ENCODE data around the gene ZMAT3. TPM values are rescaled to one million over a fixed set of nuclear protein-coding genes. Genes with fewer than 3 reads are reported as not detected.

ZMAT3 gene
- total and polyA plus RNA-seq, 2 of the 13 experiments (the other 11 are each of a cell fraction or from before 2014, with no cell fraction given), result 11.4 to 11.7 TPM

GRCh38 chr3:178969004-178969700 lies 102.5 kb downstream of the ZMAT3 start:
- 53% methylated on average over 5 of the region's 5 CpGs for WGBS (ENCODE audit: low lambda C conversion rate)
- Histone ChIP-seq H3K9me3 (ENCODE audit: low read length) (no peaks in the 10 kb centered on the region), H3K4me1 (ENCODE audit: insufficient read depth, low read length) (no peaks in the 10 kb centered on the region), H3K79me2 (ENCODE audit: insufficient read depth, low read length) (no peaks in the 10 kb centered on the region), H4K20me1 (ENCODE audit: insufficient read depth, low read length) (no peaks in the 10 kb centered on the region), H3K4me2 (ENCODE audit: low read depth, low read length) (no peak overlapping the region), H2AFZ (ENCODE audit: low read length) (no peak overlapping the region), H3K36me3 (replicated peaks in 1 of 2; ENCODE audit: control insufficient read depth in 1 of 2, insufficient read depth in 2 of 2, low read length in 2 of 2) (no peaks in the 10 kb centered on the region), H3K4me3 (replicated peaks in 1 of 3; ENCODE audit: insufficient read depth in 1 of 3, low read depth in 2 of 3, low read length in 3 of 3) (no peak overlapping the region), H3K9ac (ENCODE audit: insufficient read depth, low read depth, low read length) (no peak overlapping the region), H3K27ac (ENCODE audit: extremely low read length, insufficient read depth, low read length) (no peak overlapping the region), H3K27me3 (ENCODE audit: control insufficient read depth in 1 of 2, insufficient read depth in 2 of 2, low read length in 2 of 2) (no peaks in the 10 kb centered on the region; a peak in 1 of 5 replicates)
- in situ Hi-C loops (cut with HindIII; ENCODE audit: extremely low pct_ligation_motif_present, low pct_unique_long_range_greater_than_20kb) (loop anchor here (10.0 kb wide), 1 partner anchor 534 kb away; no protein-coding TSS in a partner anchor), intact Hi-C loops (cut with micrococcal nuclease; ENCODE audit: unreplicated experiment) (no loop called here)
- FAIRE-seq, result no peak
- BruUV-seq (replicated peaks), result no TSS peak
- CTCF ChIA-PET (ENCODE audit: low intra/inter-chr PET ratio, low total read pairs), result no interaction called here
- TF ChIP-seq RBM22 (optimal IDR thresholded peaks at IDR 0.05; ENCODE audit: low read length) (no peak), KLF15 (CRISPR knock-in tag; IDR thresholded peaks at IDR 0.05; ENCODE audit: borderline replicate concordance) (no peak), ZNF614 (CRISPR knock-in tag; IDR thresholded peaks at IDR 0.05; ENCODE audit: borderline replicate concordance) (no peak), ZNF234 (CRISPR knock-in tag; conservative IDR thresholded peaks at IDR 0.05) (no peak), GPN1 (CRISPR knock-in tag; IDR thresholded peaks at IDR 0.05; ENCODE audit: borderline replicate concordance) (no peak), SYNCRIP (IDR thresholded peaks at IDR 0.05; ENCODE audit: insufficient read depth, low read depth, low read length) (no peak), REPIN1 (CRISPR knock-in tag; IDR thresholded peaks at IDR 0.05; ENCODE audit: borderline replicate concordance, low read depth) (no peak), SETDB1 (CRISPR knock-in tag; IDR thresholded peaks at IDR 0.05; ENCODE audit: borderline replicate concordance) (no peak), MAFK (conservative IDR thresholded peaks at IDR 0.05 in 1 of 2, IDR thresholded peaks at IDR 0.05 in 1 of 2; ENCODE audit: low read length in 2 of 2) (no peak), POLR2G (IDR thresholded peaks at IDR 0.05; ENCODE audit: low read depth, low read length) (no peak), DMAP1 (CRISPR knock-in tag; IDR thresholded peaks at IDR 0.05) (no peak), NRL (CRISPR knock-in tag; IDR thresholded peaks at IDR 0.05; ENCODE audit: borderline replicate concordance) (no peak), ATF6 (CRISPR knock-in tag; conservative IDR thresholded peaks at IDR 0.05) (no peak), ZNF660 (CRISPR knock-in tag; IDR thresholded peaks at IDR 0.05; ENCODE audit: borderline replicate concordance, low read depth) (no peak), ZNF549 (CRISPR knock-in tag; IDR thresholded peaks at IDR 0.05) (no peak), DNMT1 (CRISPR knock-in tag; IDR thresholded peaks at IDR 0.05) (no peak), GFI1 (CRISPR knock-in tag; IDR thresholded peaks at IDR 0.05; ENCODE audit: borderline replicate concordance) (no peak), GMEB1 (CRISPR knock-in tag; IDR thresholded peaks at IDR 0.05; ENCODE audit: borderline replicate concordance) (no peak), ZNF350 (CRISPR knock-in tag; IDR thresholded peaks at IDR 0.05; ENCODE audit: borderline replicate concordance, low read depth) (no peak), RARG (CRISPR knock-in tag; IDR thresholded peaks at IDR 0.05; ENCODE audit: low read depth) (no peak)
- POLR2A ChIA-PET, result no interaction called here
- no peak for DNase-seq (ENCODE audit: low spot score)
- no peak for ATAC-seq
